KMS-11 (cell line): ENCODE measurements around the gene POLDIP3.

Experiments
- H2AFZ ChIP-seq: fragments of 200-600 bp; sonication (generic); 2 replicates; pipeline ENCODE4 v1.6.1; 2016; ENCODE audit warnings: antibody characterized with exemption, mixed run types, low read depth
- H3K27ac ChIP-seq: fragments of 200-600 bp; sonication (generic); 2 replicates; pipeline ENCODE4 v1.6.1; 2016; ENCODE audit warnings: mild to moderate bottlenecking, mixed run types
- H3K27me3 ChIP-seq: fragments of 200-600 bp; sonication (generic); 2 replicates; pipeline ENCODE4 v1.6.1; 2017; ENCODE audit warnings: mild to moderate bottlenecking, low read depth, mixed run types, moderate library complexity; ENCODE audit not compliant: insufficient read depth
- H3K36me3 ChIP-seq: fragments of 200-600 bp; sonication (generic); 2 replicates; pipeline ENCODE4 v1.6.1; 2017; ENCODE audit warnings: mild to moderate bottlenecking, mixed run types; ENCODE audit not compliant: insufficient read depth
- H3K4me1 ChIP-seq: fragments of 200-600 bp; sonication (generic); 2 replicates; pipeline ENCODE4 v1.6.1; 2016; ENCODE audit warnings: mild to moderate bottlenecking, low read depth, mixed run types; ENCODE audit not compliant: poor library complexity, severe bottlenecking
- H3K4me2 ChIP-seq: fragments of 200-600 bp; sonication (generic); 2 replicates; pipeline ENCODE4 v1.7.0; 2016; ENCODE audit warnings: mild to moderate bottlenecking, mixed run types
- H3K4me3 ChIP-seq: fragments of 200-600 bp; sonication (generic); IDR thresholded peaks from 2 replicates; pipeline ENCODE4 v1.6.1; 2017; ENCODE audit warnings: low read depth, low read length, mixed read lengths; ENCODE audit not compliant: insufficient read depth
- H3K79me2 ChIP-seq: fragments of 200-600 bp; sonication (generic); 2 replicates; pipeline ENCODE4 v1.6.1; 2016; ENCODE audit warnings: low read depth, mixed run types; ENCODE audit not compliant: insufficient read depth
- H3K9ac ChIP-seq: fragments of 200-600 bp; sonication (generic); 2 replicates; pipeline ENCODE4 v1.6.1; 2016; ENCODE audit warnings: mild to moderate bottlenecking, mixed run types
- H4K20me1 ChIP-seq: fragments of 200-600 bp; sonication (generic); 2 replicates; pipeline ENCODE4 v1.6.1; 2016; ENCODE audit warnings: mild to moderate bottlenecking, mixed run types; ENCODE audit not compliant: insufficient read depth
- CTCF ChIP-seq: fragments of 200-600 bp; sonication (generic); conservative IDR thresholded peaks from 2 replicates; pipeline ENCODE4 v1.6.1; 2017; ENCODE audit warnings: low read depth, mild to moderate bottlenecking, antibody characterized with exemption, low read length, moderate library complexity, mixed read lengths

Gene POLDIP3

DNA sequence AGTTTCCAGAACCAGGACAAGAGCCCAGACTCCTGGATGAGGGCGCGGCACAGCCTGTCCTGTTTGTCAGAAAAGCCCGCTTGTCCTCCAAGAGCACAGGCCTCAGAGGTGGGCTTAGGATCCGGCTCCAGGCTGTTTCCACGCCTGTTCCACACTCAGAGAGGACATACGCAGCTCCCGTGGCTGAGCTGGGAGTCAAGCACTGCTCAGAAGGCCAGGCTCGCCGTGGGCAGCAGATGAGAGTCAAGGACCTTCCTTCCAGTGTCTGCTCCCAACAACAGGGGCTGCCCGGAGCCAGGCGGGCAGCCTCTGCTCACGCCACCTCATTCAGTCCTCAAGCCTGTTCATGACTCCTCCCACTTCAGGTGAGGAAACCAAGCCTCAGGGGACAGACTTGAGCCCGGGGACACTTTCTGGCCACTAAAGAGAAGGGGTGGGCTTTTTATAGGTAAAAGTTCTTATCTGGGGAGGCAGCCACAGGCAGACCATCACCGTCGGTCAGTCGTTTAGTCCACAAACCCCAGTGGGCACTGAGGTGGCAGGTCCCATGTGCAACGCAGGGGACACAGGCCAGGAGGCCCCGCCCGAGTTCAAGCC, 30.8 kb upstream of the POLDIP3 start:
- Histone ChIP-seq H4K20me1 (no peaks in the 10 kb centered on the region), H3K9ac (no peak overlapping the region), H3K27ac (no peak overlapping the region), H3K4me3 (no peak overlapping the region), H3K79me2 (no peaks in the 10 kb centered on the region; the same call in 1 of the 2 replicates), H3K4me1 (peaks cover 3% of the 10 kb centered on the region), H3K27me3 (no peaks in the 10 kb centered on the region), H3K4me2 (no peak overlapping the region), H2AFZ (no peak overlapping the region), H3K36me3 (no peaks in the 10 kb centered on the region)
- no peak for TF ChIP-seq CTCF

DNA sequence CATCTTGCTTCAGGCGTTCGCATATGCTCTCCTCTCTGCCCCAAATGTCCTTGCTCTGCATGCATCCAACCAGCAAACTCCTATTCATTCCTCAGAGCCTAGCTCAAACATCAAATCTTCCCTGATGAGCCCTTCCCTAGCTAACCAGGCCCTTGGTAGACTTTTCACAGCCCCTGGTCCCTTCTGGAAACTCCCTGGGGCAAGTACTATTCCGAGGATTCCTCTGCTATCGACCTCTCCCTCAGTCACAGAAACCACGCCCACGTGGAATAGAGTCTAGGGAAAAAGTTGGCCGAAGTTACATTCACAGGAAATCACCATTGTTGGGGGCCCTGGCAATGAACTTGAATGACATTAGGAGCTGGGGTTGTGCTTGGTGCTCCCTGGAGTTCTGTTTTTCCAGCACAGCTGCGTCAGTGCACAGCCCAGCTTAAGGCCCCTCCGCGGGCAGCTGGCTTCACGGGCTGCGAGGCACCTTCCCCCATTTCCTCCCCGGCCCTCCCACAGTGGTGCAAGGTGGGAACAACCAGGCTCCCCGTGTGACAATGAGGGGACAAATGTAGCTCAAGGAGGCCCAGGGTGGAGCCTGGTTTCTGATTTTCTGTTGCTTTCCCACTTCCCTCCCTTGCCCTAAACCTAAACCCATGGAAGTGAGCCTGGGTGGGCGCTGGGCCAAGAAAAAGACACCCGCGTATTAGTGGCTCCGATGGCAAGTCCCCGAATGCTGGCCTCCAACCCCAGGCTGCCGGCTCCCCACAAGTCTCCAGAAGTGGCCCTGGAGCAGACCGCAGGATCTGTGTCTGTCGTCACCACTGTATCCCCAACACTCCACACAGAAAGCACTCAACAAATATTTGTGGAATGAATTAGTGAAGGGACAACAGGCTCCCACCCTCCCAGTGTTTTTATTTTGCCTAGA, 30.0 kb upstream of the POLDIP3 start:
- H3K27ac ChIP-seq = no peak overlapping the region
- H3K4me2 ChIP-seq = no peak overlapping the region

GRCh38 chr22:42643634-42644421, 29.1 kb upstream of the POLDIP3 start:
- TF ChIP-seq CTCF = no peak
- H3K27me3 ChIP-seq = no peaks in the 10 kb centered on the region
- no peaks in the 10 kb centered on the region for H3K36me3 ChIP-seq
- H3K9ac ChIP-seq = no peak overlapping the region
- H2AFZ ChIP-seq = no peak overlapping the region
- H4K20me1 ChIP-seq = no peaks in the 10 kb centered on the region
- no peaks in the 10 kb centered on the region for H3K4me1 ChIP-seq
- no peaks in the 10 kb centered on the region; the same call in 1 of the 2 replicates for H3K79me2 ChIP-seq
- no peak overlapping the region for H3K27ac ChIP-seq
- H3K4me3 ChIP-seq = no peak overlapping the region
- H3K4me2 ChIP-seq = no peak overlapping the region

More for the DNA sequence above, 30.0 kb upstream of the POLDIP3 start:
- no peak overlapping the region for H2AFZ ChIP-seq
- no peaks in the 10 kb centered on the region; the same call in 1 of the 2 replicates for H3K79me2 ChIP-seq
- no peaks in the 10 kb centered on the region for H3K27me3 ChIP-seq
- no peaks in the 10 kb centered on the region for H4K20me1 ChIP-seq
- H3K4me3 ChIP-seq = no peak overlapping the region
- no peak for TF ChIP-seq CTCF
- no peak overlapping the region for H3K9ac ChIP-seq
- H3K4me1 ChIP-seq = peaks cover 1% of the 10 kb centered on the region
- no peaks in the 10 kb centered on the region for H3K36me3 ChIP-seq

DNA sequence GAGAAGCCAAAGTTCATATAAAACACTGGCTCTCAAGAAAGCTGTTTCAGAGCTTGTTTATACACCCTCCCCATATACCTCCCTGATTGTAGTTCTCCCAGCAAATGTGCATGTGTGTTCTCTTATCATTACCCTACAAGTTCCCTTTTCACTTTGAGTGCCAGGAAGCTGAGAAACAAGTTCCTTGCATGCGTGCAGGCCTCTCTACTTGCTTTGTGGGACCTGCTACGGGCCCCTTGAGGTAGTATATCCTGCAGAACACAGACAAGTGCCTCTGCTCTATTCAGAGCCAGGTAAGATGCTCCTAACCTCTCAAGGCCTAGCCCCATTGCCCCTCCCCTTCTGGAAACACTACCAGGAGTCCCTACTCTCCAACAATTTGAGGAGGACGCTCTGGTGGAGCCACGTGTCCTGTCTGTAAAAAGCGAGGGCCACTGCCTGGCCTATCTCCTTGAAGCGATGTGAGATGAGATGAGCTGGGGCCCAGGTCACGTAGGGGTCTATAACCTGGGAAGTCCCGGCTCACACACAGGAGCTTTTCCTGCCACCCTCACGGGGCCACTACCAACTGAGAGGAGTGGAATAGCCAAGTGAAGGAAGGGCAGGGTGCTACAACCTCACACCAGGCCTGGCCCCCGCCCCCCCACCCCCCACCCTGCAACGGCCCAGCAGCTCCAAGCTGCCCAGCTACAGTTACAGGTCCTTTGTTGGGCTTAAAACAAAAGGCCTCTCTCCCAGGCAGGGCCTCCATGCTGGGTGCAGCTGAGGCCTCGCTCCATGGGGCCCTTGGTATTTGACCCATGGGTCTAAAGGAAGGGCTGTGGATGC, 28.3 kb upstream of the POLDIP3 start:
- no peak overlapping the region for H3K4me2 ChIP-seq
- no peak overlapping the region for H3K9ac ChIP-seq
- no peaks in the 10 kb centered on the region for H3K27me3 ChIP-seq
- H4K20me1 ChIP-seq = no peaks in the 10 kb centered on the region
- no peak overlapping the region for H3K4me3 ChIP-seq
- no peak for TF ChIP-seq CTCF
- H3K79me2 ChIP-seq = no peaks in the 10 kb centered on the region; the same call in 1 of the 2 replicates
- H3K36me3 ChIP-seq = no peaks in the 10 kb centered on the region
- no peaks in the 10 kb centered on the region for H3K4me1 ChIP-seq
- no peak overlapping the region for H2AFZ ChIP-seq
- no peak overlapping the region for H3K27ac ChIP-seq
